Activated CD8-positive, alpha-beta T cell treated with anti-CD3 and anti-CD28 coated beads for 36 hours (primary cell): Measurements from ENCODE around the gene LRRC59. TPM values are rescaled to one million over a fixed set of nuclear protein-coding genes. Genes with fewer than 3 reads are reported as not detected.

Experiments used
- ATAC-seq: fragments of 200-7000 bp; cut with Tn5 transposase; one replicate; pipeline ENCODE4 v1.10.0; 2021; ENCODE audit warnings: mild to moderate bottlenecking, moderate library complexity
- CTCF ChIA-PET: fragments of 350-600 bp; sonication (Branson Sonifier 250); formaldehyde crosslinking; loops from one replicate; lab custom pipeline; 2021; ENCODE audit warnings: antibody characterized with exemption; lab: Charles Lee
- POLR2A ChIA-PET: fragments of 350-600 bp; sonication (Branson Sonifier 250); formaldehyde crosslinking; loops from one replicate; lab custom pipeline; 2021; ENCODE audit warnings: antibody characterized with exemption; lab: Charles Lee
- DNase-seq: peaks from one replicate; pipeline ENCODE4 v3.0.0-alpha.2; 2020
- H3K27ac Mint-ChIP-seq: one replicate; pipeline ENCODE4 v1.8.0; 2021; ENCODE audit warnings: mild to moderate bottlenecking, mixed read lengths
- H3K27me3 Mint-ChIP-seq: one replicate; pipeline ENCODE4 v1.8.0; 2021; ENCODE audit warnings: mixed read lengths
- H3K36me3 Mint-ChIP-seq: one replicate; pipeline ENCODE4 v1.8.0; 2021; ENCODE audit warnings: low read depth, mixed read lengths
- H3K4me1 Mint-ChIP-seq: one replicate; pipeline ENCODE4 v1.8.0; 2021; ENCODE audit warnings: low read depth, mixed read lengths
- H3K4me3 Mint-ChIP-seq: one replicate; pipeline ENCODE4 v1.8.0; 2021; ENCODE audit warnings: mild to moderate bottlenecking, moderate library complexity, mixed read lengths
- H3K9me3 Mint-ChIP-seq: one replicate; pipeline ENCODE4 v1.8.0; 2021; ENCODE audit warnings: mixed read lengths
- CTCF ChIP-seq: fragments of 200-600 bp; IDR thresholded peaks from one replicate; pipeline ENCODE4 v1.8.0; 2022; ENCODE audit warnings: antibody characterized with exemption, mild to moderate bottlenecking
- intact Hi-C: fragments of 100-400 bp; cut with micrococcal nuclease; formaldehyde crosslinking; loops from one replicate; pipeline ENCODE4 v1.10.0; 2022
- total RNA-seq, 2 experiments: library from RNA; stranded (reverse); gene quantifications; one replicate each; pipeline ENCODE4 v1.2.3, GENCODE V29; 2021

LRRC59 gene
- total RNA-seq, 2 experiments from 2014 or later: 70.6 to 71.0 TPM

- H3K36me3 Mint-ChIP-seq: peaks cover 20% of the 10 kb centered on the region
- POLR2A ChIA-PET: interaction anchor here (1.0 to 2.3 kb wide), 4 partner anchors 8 to 202 kb away, joined by 3 to 9 read pairs (median 4); partner anchors contain the start of genes EME1, MRPL27 and XYLT2
- ATAC-seq (no peak), DNase-seq (no peak)
- TF ChIP-seq CTCF: no peak
- CTCF ChIA-PET: interaction anchor here (1.2 kb wide), 1 partner anchor 27 kb away, joined by 3 read pairs; no protein-coding TSS in a partner anchor
- intact Hi-C loops: no loop called here
- H3K4me3 Mint-ChIP-seq: no peak overlapping the region
- peaks cover 3% of the 10 kb centered on the region for H3K4me1 Mint-ChIP-seq
- H3K9me3 Mint-ChIP-seq: no peaks in the 10 kb centered on the region
- H3K27me3 Mint-ChIP-seq: no peaks in the 10 kb centered on the region
- no peak overlapping the region for H3K27ac Mint-ChIP-seq
Measured at GRCh38 chr17:50354198-50354597, 43.1 kb downstream of the LRRC59 start.

- Mint-ChIP-seq H3K36me3 (peaks cover 20% of the 10 kb centered on the region), H3K9me3 (no peaks in the 10 kb centered on the region), H3K4me1 (peaks cover 5% of the 10 kb centered on the region), H3K27me3 (no peaks in the 10 kb centered on the region), H3K4me3 (no peak overlapping the region), H3K27ac (no peak overlapping the region)
- no peak for TF ChIP-seq CTCF
- intact Hi-C loops: no loop called here
- CTCF ChIA-PET: interaction anchor here (1.2 kb wide), 1 partner anchor 27 kb away, joined by 3 read pairs; no protein-coding TSS in a partner anchor
- POLR2A ChIA-PET: interaction anchor here (1.0 to 2.3 kb wide), 2 partner anchors 20 to 201 kb away, joined by 3 to 6 read pairs; partner anchors contain the start of genes EME1 and MRPL27
- DNase-seq (no peak), ATAC-seq (no peak)
Measured at GRCh38 chr17:50353600-50354195, 43.6 kb downstream of the LRRC59 start.

GRCh38 chr17:50352693-50353599 is 44.4 kb downstream of the LRRC59 start:
- intact Hi-C loops: no loop called here
- Mint-ChIP-seq H3K27ac (no peak overlapping the region), H3K4me1 (peaks cover 12% of the 10 kb centered on the region), H3K36me3 (peaks cover 20% of the 10 kb centered on the region), H3K9me3 (no peaks in the 10 kb centered on the region), H3K4me3 (no peak overlapping the region), H3K27me3 (no peaks in the 10 kb centered on the region)
- no peak for DNase-seq
- ChIA-PET POLR2A (interaction anchor here (1.1 to 2.3 kb wide), 3 partner anchors 9 to 20 kb away, joined by 4 to 6 read pairs (median 5); partner anchors contain the start of genes EME1 and MRPL27), CTCF (interaction anchor here (2.3 kb wide), 1 partner anchor 9 kb away, joined by 16 read pairs; no protein-coding TSS in a partner anchor)
- no peak for ATAC-seq
- TF ChIP-seq CTCF: no peak

- DNase-seq (no peak), ATAC-seq (no peak)
- H3K4me3 Mint-ChIP-seq: no peak overlapping the region
- intact Hi-C loops: no loop called here
- H3K27ac Mint-ChIP-seq: no peak overlapping the region
- CTCF ChIA-PET: interaction anchor here (2.3 kb wide), 1 partner anchor 10 kb away, joined by 16 read pairs; no protein-coding TSS in a partner anchor
- peaks cover 19% of the 10 kb centered on the region for H3K36me3 Mint-ChIP-seq
- H3K27me3 Mint-ChIP-seq: no peaks in the 10 kb centered on the region
- TF ChIP-seq CTCF: no peak
- H3K4me1 Mint-ChIP-seq: peaks cover 20% of the 10 kb centered on the region
- no peaks in the 10 kb centered on the region for H3K9me3 Mint-ChIP-seq
- POLR2A ChIA-PET: interaction anchor here (0.8 to 1.4 kb wide), 3 partner anchors 10 to 16 kb away, joined by 3 to 5 read pairs (median 4); no protein-coding TSS in a partner anchor
Measured at GRCh38 chr17:50352072-50352692, 45.1 kb downstream of the LRRC59 start.
